ENCODE data around the gene ERCC3. TPM values are rescaled to one million over a fixed set of nuclear protein-coding genes. Genes with fewer than 3 reads are reported as not detected.
"Not testable (repeated sequence)": the region's sequence is repeated elsewhere in the genome, so short reads cannot be mapped to it uniquely, and the experiment has no call there.

ERCC3 gene
- polyA plus RNA-seq, 2 of the 4 experiments (the other 2 are of a cell fraction): 57.9 to 68.3 TPM

- FAIRE-seq (no peak), DNase-seq (ENCODE audit: low read depth in 1 of 2, low spot score in 1 of 2) (peak in 1 of 2 experiments; percentile 60), ATAC-seq (peak in 1 of 2 experiments; percentile 54; a peak in 3 of 6 replicates)
- ChIA-PET POLR2A (no interaction called here), CTCF (interaction anchor here (0.9 to 1.1 kb wide), 2 partner anchors 34 to 248 kb away, joined by 3 read pairs; no protein-coding TSS in a partner anchor)
- 44% methylated on average over 6 of the region's 6 CpGs for WGBS (ENCODE audit: missing lambda C conversion rate)
- TF ChIP-seq CEBPB (IDR thresholded peaks at IDR 0.05) (peak; percentile 32 to 63; a peak in 3 of 4 replicates), EHF (CRISPR knock-in tag; IDR thresholded peaks at IDR 0.05) (no peak), EP300 (IDR thresholded peaks at IDR 0.05) (no peak), RAD21 (conservative IDR thresholded peaks at IDR 0.05 in 1 of 2, IDR thresholded peaks at IDR 0.05 in 1 of 2) (peak; percentile 11 to 14; a peak in 1 of 5 replicates), BCL3 (IDR thresholded peaks at IDR 0.05) (no peak)
- peak overlapping the region; percentile 43 for H3K4me2 ChIP-seq
- H3K9me3 ChIP-seq: 0 out of 3 replicates have a peak, but pooled peaks cover 3% of the 10 kb centered on the region
- no peak overlapping the region for H3K4me3 ChIP-seq
- peaks cover 25% of the 10 kb centered on the region for H3K4me1 ChIP-seq
- peak overlapping the region; percentile 49 to 58 for H3K27ac ChIP-seq
Measured at GRCh38 chr2:127231130-127231865, 62.6 kb downstream of the ERCC3 start.

GRCh38 chr2:127229555-127229954, 64.4 kb downstream of the ERCC3 start:
- DNase-seq (ENCODE audit: low read depth in 1 of 2, low spot score in 1 of 2): no peak
- no peak for FAIRE-seq
- Histone ChIP-seq H3K27ac (no peak overlapping the region), H3K4me3 (no peak overlapping the region), H3K4me2 (no peak overlapping the region), H3K9me3 (0 out of 3 replicates have a peak, but pooled peaks cover 3% of the 10 kb centered on the region), H3K4me1 (peaks cover 42% of the 10 kb centered on the region)
- ChIA-PET CTCF (no interaction called here), POLR2A (no interaction called here)
- WGBS (ENCODE audit: missing lambda C conversion rate): 89% methylated on average over 4 of the region's 4 CpGs
- TF ChIP-seq HDAC2 (IDR thresholded peaks at IDR 0.05) (no peak), POLR2A (IDR thresholded peaks at IDR 0.05; ENCODE audit: low read length) (no peak), ZSCAN20 (CRISPR knock-in tag; IDR thresholded peaks at IDR 0.05) (no peak), HOXB13 (CRISPR knock-in tag; IDR thresholded peaks at IDR 0.05; ENCODE audit: low read depth) (no peak), EHMT2 (IDR thresholded peaks at IDR 0.05; ENCODE audit: low read depth) (no peak), ZNF302 (CRISPR knock-in tag; IDR thresholded peaks at IDR 0.05) (no peak), RFX5 (IDR thresholded peaks at IDR 0.05) (no peak)
- no peak for ATAC-seq

GRCh38 chr2:127228102-127228501, 65.8 kb downstream of the ERCC3 start:
- no peak for DNase-seq (ENCODE audit: low read depth in 1 of 2, low spot score in 1 of 2)
- no peak overlapping the region for H3K27ac ChIP-seq
- ChIA-PET CTCF (interaction anchor here (0.5 to 1.2 kb wide), 2 partner anchors 9 to 31 kb away, joined by 3 read pairs; no protein-coding TSS in a partner anchor), POLR2A (no interaction called here)
- FAIRE-seq: no peak
- ATAC-seq: no peak
- H3K4me3 ChIP-seq: no peak overlapping the region
- no peak overlapping the region for H3K4me2 ChIP-seq
- TF ChIP-seq SMC3 (IDR thresholded peaks at IDR 0.05): no peak
- TF ChIP-seq KDM5A (IDR thresholded peaks at IDR 0.05): no peak
- TF ChIP-seq ATOH8 (CRISPR knock-in tag; IDR thresholded peaks at IDR 0.05; ENCODE audit: low read depth): no peak
- TF ChIP-seq BCL3 (IDR thresholded peaks at IDR 0.05): no peak
- no peak for TF ChIP-seq POLR2A (IDR thresholded peaks at IDR 0.05; ENCODE audit: low read length)
- TF ChIP-seq E2F6 (IDR thresholded peaks at IDR 0.05; ENCODE audit: borderline replicate concordance, low read depth): no peak
- TF ChIP-seq FOXS1 (CRISPR knock-in tag; IDR thresholded peaks at IDR 0.05): no peak
- no peak for TF ChIP-seq TP53 (CRISPR knock-in tag; IDR thresholded peaks at IDR 0.05)
- no peak for TF ChIP-seq ESRRA (IDR thresholded peaks at IDR 0.05; ENCODE audit: borderline replicate concordance, low read length)
- no peak for TF ChIP-seq CBX8 (IDR thresholded peaks at IDR 0.05)
- 91% methylated on average over 5 of the region's 5 CpGs for WGBS (ENCODE audit: missing lambda C conversion rate)
- peaks cover 51% of the 10 kb centered on the region for H3K4me1 ChIP-seq
- 0 out of 3 replicates have a peak, but pooled peaks cover 3% of the 10 kb centered on the region for H3K9me3 ChIP-seq

GRCh38 chr2:127227264-127227660, 66.7 kb downstream of the ERCC3 start:
- H3K9me3 ChIP-seq; POLR2A ChIA-PET; ATAC-seq; DNase-seq (ENCODE audit: low read depth in 1 of 2, low spot score in 1 of 2); FAIRE-seq; H3K4me3 ChIP-seq: not testable (repeated sequence)
- peaks cover 52% of the 10 kb centered on the region for H3K4me1 ChIP-seq
- CTCF ChIA-PET: interaction anchor here (1.0 to 1.2 kb wide), 2 partner anchors 10 to 36 kb away, joined by 3 read pairs; no protein-coding TSS in a partner anchor
- peak overlapping the region; percentile 24 to 65; a peak in 4 of 6 replicates for H3K27ac ChIP-seq
- H3K4me2 ChIP-seq: peak overlapping the region; percentile 84
- 94% methylated on average over 5 of the region's 5 CpGs for WGBS (ENCODE audit: missing lambda C conversion rate)

Measured in A549 (cell line).